OCI-LY1 (cell line): ENCODE results near the gene CLVS2.

Source experiments
- H2AFZ ChIP-seq: fragments of 200-600 bp; sonication (generic), shearing (Covaris generic); 2 replicates; pipeline ENCODE4 v1.6.0; 2014; ENCODE audit warnings: antibody characterized with exemption, mild to moderate bottlenecking, low read length
- H3F3A ChIP-seq: fragments of 200-600 bp; sonication (generic), shearing (Covaris generic); 2 replicates; pipeline ENCODE4 v1.6.0; 2014; ENCODE audit warnings: mild to moderate bottlenecking, antibody characterized with exemption, low read length, moderate library complexity; ENCODE audit not compliant: insufficient read depth
- H3K27ac ChIP-seq: fragments of 200-600 bp; sonication (generic); 2 replicates; pipeline ENCODE4 v1.5.1; 2014; ENCODE audit warnings: low read length, mixed run types, mild to moderate bottlenecking, low read depth; ENCODE audit not compliant: poor library complexity, severe bottlenecking
- H3K27me3 ChIP-seq: fragments of 200-600 bp; sonication (generic); 2 replicates; pipeline ENCODE4 v1.6.0; 2014; ENCODE audit warnings: antibody characterized with exemption, mild to moderate bottlenecking, low read length, moderate library complexity; ENCODE audit not compliant: insufficient read depth
- H3K36me3 ChIP-seq: fragments of 200-600 bp; sonication (generic); 2 replicates; pipeline ENCODE4 v1.6.1; 2014; ENCODE audit warnings: mild to moderate bottlenecking, antibody characterized with exemption, low read length, moderate library complexity, mixed read lengths; ENCODE audit not compliant: insufficient read depth
- H3K4me1 ChIP-seq: fragments of 200-600 bp; sonication (generic); 2 replicates; pipeline ENCODE4 v1.5.1; 2014; ENCODE audit warnings: mild to moderate bottlenecking, low read length, moderate library complexity; ENCODE audit not compliant: insufficient read depth, severe bottlenecking
- H3K4me2 ChIP-seq: fragments of 200-600 bp; sonication (generic), shearing (Covaris generic); 2 replicates; pipeline ENCODE4 v1.6.1; 2014; ENCODE audit warnings: low read length
- H3K4me3 ChIP-seq: fragments of 200-600 bp; sonication (generic); 2 replicates; pipeline ENCODE4 v1.5.1; 2014; ENCODE audit warnings: low read length, low read depth, mild to moderate bottlenecking, mixed read lengths; ENCODE audit not compliant: poor library complexity, severe bottlenecking
- H3K79me2 ChIP-seq: fragments of 200-600 bp; shearing (Covaris generic); 2 replicates; pipeline ENCODE4 v1.6.1; 2016; ENCODE audit warnings: mixed run types, low read length, mixed read lengths; ENCODE audit not compliant: insufficient read depth
- H3K9ac ChIP-seq: fragments of 200-600 bp; sonication (generic), shearing (Covaris generic); 2 replicates; pipeline ENCODE4 v1.6.1; 2014; ENCODE audit warnings: mild to moderate bottlenecking, low read length, mixed read lengths
- H3K9me2 ChIP-seq: fragments of 200-600 bp; sonication (generic), shearing (Covaris generic); 2 replicates; pipeline ENCODE4 v1.6.1; 2014; ENCODE audit warnings: low read depth, mild to moderate bottlenecking, low read length, mixed read lengths
- H3K9me3 ChIP-seq: fragments of 200-600 bp; shearing (Covaris generic); 2 replicates; pipeline ENCODE4 v1.6.1; 2014; ENCODE audit warnings: low read length, mixed read lengths
- H4K20me1 ChIP-seq: fragments of 200-600 bp; sonication (generic), shearing (Covaris generic); 2 replicates; pipeline ENCODE4 v1.6.0; 2016; ENCODE audit warnings: mild to moderate bottlenecking, low read length; ENCODE audit not compliant: insufficient read depth
- CTCF ChIP-seq: fragments of 200-600 bp; sonication (generic), shearing (Covaris generic); IDR thresholded peaks from 2 replicates; pipeline ENCODE4 v1.5.1; 2017; ENCODE audit warnings: mild to moderate bottlenecking, antibody characterized with exemption, low read length, moderate library complexity, mixed read lengths
- EZH2 ChIP-seq: fragments of 200-600 bp; sonication (generic), shearing (Covaris generic); IDR thresholded peaks from 2 replicates; pipeline ENCODE4 v1.8.0; 2017; ENCODE audit warnings: borderline replicate concordance, mixed run types, mild to moderate bottlenecking, antibody characterized with exemption, low read length, moderate library complexity, mixed read lengths

Gene CLVS2

GRCh38 chr6:122984393-122984792 is 11.6 kb upstream of the CLVS2 start:
- H3K27me3 ChIP-seq: no peaks in the 10 kb centered on the region
- H3K4me2 ChIP-seq: no peak overlapping the region
- no peaks in the 10 kb centered on the region for H3K4me1 ChIP-seq
- H3K9me2 ChIP-seq: no peaks in the 10 kb centered on the region
- no peak overlapping the region for H3K27ac ChIP-seq
- no peaks in the 10 kb centered on the region for H3K79me2 ChIP-seq
- no peak overlapping the region for H3K9ac ChIP-seq
- no peaks in the 10 kb centered on the region for H3K36me3 ChIP-seq
- H2AFZ ChIP-seq: no peak overlapping the region
- no peak overlapping the region for H3K4me3 ChIP-seq
- H3K9me3 ChIP-seq: no peaks in the 10 kb centered on the region
- no peaks in the 10 kb centered on the region for H3F3A ChIP-seq
- TF ChIP-seq EZH2 (no peak), CTCF (no peak)
- no peaks in the 10 kb centered on the region for H4K20me1 ChIP-seq

GRCh38 chr6:122994256-122994655 is 1.8 kb upstream of the CLVS2 start:
- no peaks in the 10 kb centered on the region for H3K36me3 ChIP-seq

GRCh38 chr6:122996794-122997505 is 915 bp downstream of the CLVS2 start:
- H3K36me3 ChIP-seq: no peaks in the 10 kb centered on the region
- H3K4me2 ChIP-seq: no peak overlapping the region
- no peak overlapping the region for H3K9ac ChIP-seq
- H3K9me3 ChIP-seq: no peaks in the 10 kb centered on the region
- no peak overlapping the region for H2AFZ ChIP-seq
- TF ChIP-seq CTCF: no peak
- TF ChIP-seq EZH2: no peak
- H3F3A ChIP-seq: no peaks in the 10 kb centered on the region
- H3K4me3 ChIP-seq: no peak overlapping the region
- H3K9me2 ChIP-seq: no peaks in the 10 kb centered on the region
- no peak overlapping the region for H3K27ac ChIP-seq
- no peaks in the 10 kb centered on the region for H3K79me2 ChIP-seq
- no peaks in the 10 kb centered on the region for H3K27me3 ChIP-seq
- no peaks in the 10 kb centered on the region for H4K20me1 ChIP-seq
- H3K4me1 ChIP-seq: no peaks in the 10 kb centered on the region

More at GRCh38 chr6:122994256-122994655, 1.8 kb upstream of the CLVS2 start:
- Histone ChIP-seq H3K9me3 (no peaks in the 10 kb centered on the region), H3K79me2 (no peaks in the 10 kb centered on the region), H3K27ac (no peak overlapping the region), H3K9ac (no peak overlapping the region), H4K20me1 (no peaks in the 10 kb centered on the region), H3K4me2 (no peak overlapping the region), H3K9me2 (no peaks in the 10 kb centered on the region), H3F3A (no peaks in the 10 kb centered on the region), H3K4me3 (no peak overlapping the region), H2AFZ (no peak overlapping the region), H3K4me1 (no peaks in the 10 kb centered on the region), H3K27me3 (no peaks in the 10 kb centered on the region)
- TF ChIP-seq EZH2 (no peak), CTCF (no peak)
